Adrenal gland (tissue), 5 donors: ENCODE data around the gene TGOLN2.

Experiments
- POLR2A ChIP-seq, 2 donors: fragments of 450-650 bp; IDR thresholded peaks; one replicate each; pipeline ENCODE4 v1.6.1; 2017; ENCODE audit warnings: antibody characterized with exemption in 2 of 2, mild to moderate bottlenecking in 2 of 2, moderate library complexity in 1 of 2
- TF ChIP-seq, protein P1 (sequence below), 6 experiments: fragments of 450-650 bp in 4 of 6; fragments of 200-600 bp in 2 of 6; sonication (generic) in 1 of 6; IDR thresholded peaks; 1 replicate in 5 of 6; 2 replicates in 1 of 6; pipeline versions ENCODE4 v1.5.1 to v1.8.0; 2016 to 2021; ENCODE audit warnings: antibody characterized with exemption in 6 of 6, mild to moderate bottlenecking in 2 of 6, moderate library complexity in 1 of 6
- donor health status: DM: no; HTN: no; CAD: no.

- TF ChIP-seq, protein P1, sequence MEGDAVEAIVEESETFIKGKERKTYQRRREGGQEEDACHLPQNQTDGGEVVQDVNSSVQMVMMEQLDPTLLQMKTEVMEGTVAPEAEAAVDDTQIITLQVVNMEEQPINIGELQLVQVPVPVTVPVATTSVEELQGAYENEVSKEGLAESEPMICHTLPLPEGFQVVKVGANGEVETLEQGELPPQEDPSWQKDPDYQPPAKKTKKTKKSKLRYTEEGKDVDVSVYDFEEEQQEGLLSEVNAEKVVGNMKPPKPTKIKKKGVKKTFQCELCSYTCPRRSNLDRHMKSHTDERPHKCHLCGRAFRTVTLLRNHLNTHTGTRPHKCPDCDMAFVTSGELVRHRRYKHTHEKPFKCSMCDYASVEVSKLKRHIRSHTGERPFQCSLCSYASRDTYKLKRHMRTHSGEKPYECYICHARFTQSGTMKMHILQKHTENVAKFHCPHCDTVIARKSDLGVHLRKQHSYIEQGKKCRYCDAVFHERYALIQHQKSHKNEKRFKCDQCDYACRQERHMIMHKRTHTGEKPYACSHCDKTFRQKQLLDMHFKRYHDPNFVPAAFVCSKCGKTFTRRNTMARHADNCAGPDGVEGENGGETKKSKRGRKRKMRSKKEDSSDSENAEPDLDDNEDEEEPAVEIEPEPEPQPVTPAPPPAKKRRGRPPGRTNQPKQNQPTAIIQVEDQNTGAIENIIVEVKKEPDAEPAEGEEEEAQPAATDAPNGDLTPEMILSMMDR (IDR thresholded peaks at IDR 0.05) = no peak
- no peak for TF ChIP-seq POLR2A (IDR thresholded peaks at IDR 0.05)
Measured at GRCh38 chr2:85324639-85325465, 2.9 kb downstream of the TGOLN2 start.
